GM19193 (cell line): ENCODE results near the gene NDC1.

Experiments used
- POLR2A ChIP-seq: IDR thresholded peaks from 4 replicates; pipeline ENCODE4 v1.6.1; 2011; ENCODE audit not compliant: insufficient read depth, insufficient read length; ENCODE audit errors: extremely low read depth

Gene NDC1

DNA sequence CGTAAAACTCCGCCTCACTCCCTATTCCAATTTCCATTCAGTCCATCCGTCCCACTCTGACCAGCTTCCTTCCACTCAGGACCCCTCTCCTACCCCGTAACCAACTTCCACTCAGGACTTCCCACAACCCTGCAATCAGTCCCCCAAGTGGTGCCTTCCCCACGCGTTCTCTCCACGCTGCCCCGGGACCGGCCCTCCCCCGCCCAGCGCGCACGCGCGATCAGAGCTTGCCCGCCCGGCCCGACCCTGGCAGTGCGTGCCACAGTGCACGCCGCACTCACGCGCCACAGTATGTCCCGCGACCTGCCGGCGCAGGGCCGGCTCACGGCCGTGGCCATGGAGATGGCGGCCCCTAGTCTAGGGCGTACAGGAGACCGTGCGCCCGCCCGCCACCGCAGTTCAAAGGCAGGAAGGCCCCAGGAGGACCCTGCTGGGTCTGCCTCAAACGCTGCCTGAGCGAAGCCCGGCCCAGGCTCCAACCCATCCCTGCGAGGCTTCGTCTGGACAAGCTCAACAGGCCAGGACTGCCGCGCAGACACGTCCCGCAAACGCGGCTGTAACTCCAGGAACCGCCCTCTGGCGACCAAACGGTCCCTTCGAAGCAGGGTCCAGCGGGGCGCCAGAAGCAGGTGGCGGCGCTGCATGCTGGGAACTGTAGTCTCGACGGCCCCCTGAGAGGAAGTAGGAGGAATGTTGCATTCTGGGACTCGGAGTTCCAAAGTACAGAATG, at the start of gene NDC1:
TSS of gene NDC1 (minus strand) at position 373 of the 730 bp plus-strand sequence. CDS start at position 338, 35 bp downstream.
- peak; percentile 72 for TF ChIP-seq POLR2A

GRCh38 chr1:53878492-53879105, 40.5 kb upstream of the NDC1 start:
- no peak for TF ChIP-seq POLR2A

DNA sequence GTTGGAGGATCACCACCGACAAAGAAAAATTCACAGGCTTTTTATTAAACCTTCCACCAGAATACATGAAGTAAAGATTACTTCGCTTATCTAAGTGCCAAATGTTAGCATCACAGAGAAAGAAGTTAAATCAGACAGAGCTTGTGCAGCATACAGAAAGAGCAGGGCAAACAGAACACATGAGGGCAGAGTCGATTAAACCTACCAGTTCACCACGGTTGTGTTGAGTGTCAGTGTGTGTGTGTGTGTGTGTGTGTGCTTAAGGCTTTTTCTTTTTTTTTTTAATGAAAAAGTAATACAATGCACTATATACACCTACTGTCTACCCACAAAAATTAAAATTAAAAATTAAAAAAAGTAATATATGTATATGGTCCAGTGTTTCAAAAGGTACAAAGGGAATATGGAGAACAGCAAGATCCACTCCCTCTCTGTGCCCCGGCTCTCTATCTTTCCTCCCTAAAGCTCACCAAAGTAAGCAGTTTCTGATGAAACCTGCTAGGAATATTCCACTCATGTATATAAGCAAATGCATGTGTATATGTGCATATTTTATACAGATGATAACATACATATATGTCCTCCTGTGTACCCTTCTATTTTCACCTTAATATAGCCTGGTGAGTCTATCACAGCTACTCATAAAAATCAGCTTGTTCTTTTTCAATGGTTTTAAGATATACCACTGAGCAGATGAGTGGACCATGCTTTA, 33.8 kb upstream of the NDC1 start:
- TF ChIP-seq POLR2A, result no peak

DNA sequence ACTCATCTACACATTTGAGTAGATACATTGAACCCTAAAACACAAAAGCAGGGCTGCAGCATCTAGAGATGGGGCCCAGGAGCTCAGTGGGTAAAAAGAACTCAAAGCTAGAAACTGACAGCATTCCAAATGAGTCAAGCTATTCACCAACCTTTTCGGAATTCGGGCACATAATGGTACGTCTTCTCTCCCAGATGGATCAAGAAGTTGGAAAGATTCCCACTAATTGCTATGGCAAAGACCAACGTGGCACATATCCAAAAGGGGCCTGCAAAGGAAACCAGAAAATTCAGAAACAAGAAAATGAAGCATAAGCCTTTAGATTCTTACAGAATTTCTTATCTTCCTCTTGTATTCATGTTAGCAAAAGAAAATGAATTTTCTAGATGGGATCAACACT, 33.1 kb upstream of the NDC1 start:
- no peak for TF ChIP-seq POLR2A

DNA sequence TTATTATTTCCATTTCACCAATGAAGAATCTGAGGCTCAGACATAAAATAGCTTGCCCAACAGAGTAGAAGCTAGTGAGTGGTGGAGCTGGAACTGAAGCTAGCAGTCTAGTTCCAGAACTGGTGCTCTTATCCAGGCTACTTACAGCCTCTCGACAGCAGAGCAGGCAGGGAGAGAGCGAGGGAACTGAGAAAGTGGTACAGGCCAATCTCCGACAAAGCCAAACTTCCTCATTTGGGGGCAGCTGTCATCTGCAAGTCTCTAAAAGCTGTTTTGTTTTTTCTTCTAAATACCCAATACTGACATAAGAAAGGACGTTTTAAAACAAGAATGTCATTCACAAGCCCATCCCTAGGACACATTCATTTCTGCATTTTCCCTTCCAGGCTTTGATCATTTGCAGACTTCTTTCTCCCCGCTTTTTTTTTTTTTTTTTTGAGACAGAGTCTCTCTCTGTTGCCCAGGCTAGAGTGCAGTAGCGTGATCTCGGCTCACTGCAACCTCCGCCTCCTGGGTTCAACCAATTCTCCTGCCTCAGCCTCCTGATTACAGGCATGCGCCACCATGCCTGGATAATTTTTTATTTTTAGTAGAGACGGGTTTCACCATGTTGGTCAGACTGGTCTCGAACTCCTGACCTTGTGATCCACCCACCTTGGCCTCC, 31.5 kb upstream of the NDC1 start:
- no peak for TF ChIP-seq POLR2A

DNA sequence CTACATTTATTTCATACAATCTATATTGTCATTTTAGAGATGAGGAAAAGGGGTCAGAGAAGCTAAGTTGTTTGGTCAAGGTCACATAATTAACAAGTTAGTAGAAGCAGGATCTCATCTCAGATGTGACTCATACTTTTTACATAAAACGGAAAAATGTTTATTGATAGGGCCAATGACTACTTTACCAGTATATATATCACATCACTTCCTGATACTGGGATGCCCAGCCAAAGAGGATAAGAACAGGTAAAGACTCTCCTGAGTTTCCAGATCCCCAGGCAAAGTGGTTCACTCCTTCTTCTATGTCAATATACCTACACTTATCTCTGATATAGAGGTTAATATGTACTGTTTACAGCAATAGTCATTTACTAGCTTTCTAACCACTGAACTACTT, 30.5 kb upstream of the NDC1 start:
- no peak for TF ChIP-seq POLR2A

DNA sequence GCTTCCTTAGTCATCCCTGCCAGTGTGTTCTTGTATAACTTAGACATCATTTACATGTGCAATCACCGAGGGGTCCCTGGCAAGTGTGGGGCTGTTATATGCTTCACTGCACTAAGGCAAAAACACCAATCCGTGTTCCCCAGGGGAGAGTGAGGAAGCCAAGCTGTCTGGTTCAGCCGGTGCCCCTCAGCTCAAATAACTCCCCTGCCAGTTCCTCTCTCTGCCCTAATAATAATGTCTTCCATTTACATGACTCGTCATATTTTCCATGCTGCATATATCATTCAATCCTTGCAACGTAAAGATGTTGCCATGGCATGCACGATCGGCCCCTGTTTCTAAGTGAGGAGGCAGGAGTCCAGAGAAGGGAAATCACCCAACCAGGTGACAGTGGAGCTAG, 24.4 kb upstream of the NDC1 start:
- TF ChIP-seq POLR2A, result no peak

DNA sequence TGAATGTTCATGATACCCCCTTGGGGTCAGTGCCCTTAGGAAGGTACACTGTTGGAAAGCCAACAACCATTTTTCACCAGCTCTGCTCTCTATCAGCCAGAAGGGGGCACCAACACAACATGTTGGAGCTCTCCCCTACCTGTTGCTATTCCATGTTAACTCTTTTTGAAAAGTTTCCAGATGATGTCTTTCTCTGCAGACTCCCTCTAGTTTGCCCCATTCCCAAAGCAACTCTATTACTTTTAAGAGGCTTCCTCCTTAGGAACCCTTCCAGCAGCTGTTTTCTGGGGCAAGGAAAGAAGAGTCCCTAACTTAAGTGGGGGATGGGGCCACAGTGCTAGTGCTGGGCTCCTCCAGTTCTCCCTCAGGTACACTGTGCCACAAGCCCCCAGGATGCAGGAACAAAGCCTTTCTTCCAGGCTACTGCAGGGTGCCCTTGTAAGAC, 22.9 kb upstream of the NDC1 start:
- TF ChIP-seq POLR2A, result no peak

DNA sequence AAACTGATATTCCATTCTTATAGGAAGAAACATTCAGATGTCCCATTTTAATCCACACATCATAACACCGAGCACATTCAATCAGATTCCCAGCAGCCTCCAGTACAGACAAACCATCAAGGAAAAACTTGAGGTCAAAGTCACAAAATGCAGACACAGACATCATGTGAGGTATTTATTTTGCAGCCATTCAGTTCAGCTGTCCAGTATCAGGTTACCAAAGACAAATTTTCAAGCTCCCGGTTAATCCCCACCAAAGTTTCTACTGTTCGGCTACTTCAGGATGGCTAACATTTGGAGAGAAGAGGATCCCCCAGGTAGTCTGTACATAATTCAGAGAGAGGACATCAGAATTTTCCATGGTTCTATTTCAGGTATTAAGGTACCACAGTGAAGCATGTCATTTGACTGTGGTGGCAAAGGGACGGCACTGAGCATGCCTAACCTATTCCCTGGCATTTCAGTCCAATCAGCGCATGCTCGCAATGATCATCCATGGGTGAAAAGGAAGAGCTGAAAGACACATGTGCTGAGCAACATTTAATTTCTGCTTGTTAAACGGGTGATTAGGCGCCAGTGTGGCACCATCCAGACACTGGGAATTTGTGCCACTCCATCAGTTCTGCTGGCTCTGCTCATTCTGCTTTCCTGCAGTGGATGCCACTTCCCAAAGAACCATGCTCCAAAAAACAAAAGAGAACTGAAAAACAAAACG, 13.6 kb upstream of the NDC1 start:
- TF ChIP-seq POLR2A, result no peak

DNA sequence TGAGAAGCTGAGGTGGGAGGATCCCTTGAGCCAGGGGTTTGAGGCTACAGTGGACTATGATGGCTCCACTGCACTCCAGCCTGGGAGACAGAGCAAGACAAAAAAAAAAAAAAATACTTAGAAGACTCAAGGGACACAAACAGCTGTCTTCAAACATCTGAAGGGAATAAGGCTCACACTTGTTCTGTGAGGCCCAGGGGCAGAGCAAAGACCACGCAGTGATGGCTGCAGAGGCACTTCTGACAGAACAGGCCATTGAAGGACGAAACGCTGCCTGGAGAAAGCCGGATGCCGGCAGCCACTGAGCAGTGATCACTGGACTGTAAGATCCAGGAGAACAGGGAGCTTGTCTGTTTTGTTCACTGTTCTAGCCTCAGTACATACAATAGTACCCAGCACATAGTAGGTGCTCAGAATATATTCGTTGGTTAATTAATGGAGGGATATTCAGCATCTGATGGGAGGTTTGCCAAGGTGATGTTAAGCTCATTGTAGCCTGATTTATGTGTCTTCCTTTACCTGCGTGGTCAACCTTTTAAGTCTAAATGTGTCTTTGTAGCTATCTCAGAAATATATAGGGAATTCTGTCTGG, 12.1 kb upstream of the NDC1 start:
- TF ChIP-seq POLR2A, result no peak

- TF ChIP-seq POLR2A, result no peak
Observed at GRCh38 chr1:53847980-53848379, 9.9 kb upstream of the NDC1 start.

DNA sequence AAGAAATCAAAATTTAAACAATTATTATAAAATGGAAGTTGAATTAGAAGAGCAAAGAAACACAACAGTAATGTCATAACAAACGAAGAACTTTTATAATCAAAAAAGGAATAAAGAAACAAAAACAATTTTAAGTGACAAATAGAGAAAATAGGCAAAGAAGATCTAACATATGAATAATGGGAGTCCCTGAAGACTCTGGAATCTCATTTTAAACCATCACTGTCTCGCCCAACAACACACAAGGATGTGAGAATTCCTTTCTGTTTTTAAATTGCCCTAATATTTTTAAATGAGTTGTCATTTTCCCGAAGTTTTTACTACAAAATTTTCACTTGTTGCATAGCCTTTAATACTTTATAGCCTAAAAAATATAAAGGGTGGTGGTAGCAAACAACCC, 4.3 kb upstream of the NDC1 start:
- TF ChIP-seq POLR2A, result no peak

- no peak for TF ChIP-seq POLR2A
Observed at GRCh38 chr1:53838654-53838974, 518 bp upstream of the NDC1 start.

- no peak for TF ChIP-seq POLR2A
Observed at GRCh38 chr1:53837646-53837923, 511 bp downstream of the NDC1 start.

DNA sequence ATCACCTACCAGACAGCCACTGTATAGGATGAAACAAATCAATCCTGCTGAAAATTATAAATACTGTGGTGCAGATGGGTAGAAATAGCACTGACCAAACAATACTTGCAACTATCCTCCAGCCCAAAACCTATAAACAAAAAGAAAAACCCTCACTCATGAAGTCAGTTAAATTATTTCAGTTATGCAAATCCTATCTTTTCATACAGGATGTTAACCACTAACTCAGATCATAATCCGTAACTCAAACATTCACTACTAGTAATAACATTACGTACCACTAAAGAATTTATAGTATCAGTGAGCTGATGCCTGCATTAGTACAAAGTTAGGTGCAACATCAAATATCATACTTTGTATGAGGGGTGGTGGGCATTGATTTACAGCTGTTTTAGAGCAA, 2.6 kb downstream of the NDC1 start:
- no peak for TF ChIP-seq POLR2A
